SK-N-SH (cell line): ENCODE results near the gene NDUFV2. TPM values are rescaled to one million over a fixed set of nuclear protein-coding genes. Genes with fewer than 3 reads are reported as not detected.

Experiments
- CTCF ChIA-PET: fragments of 300-600, 350-600 bp; formaldehyde crosslinking; extraction: SDS; loops from one replicate; lab custom pipeline; 2021; lab: Yijun Ruan, JAX
- POLR2A ChIA-PET: fragments of 350-600 bp; sonication (Branson Sonifier 250); formaldehyde crosslinking; extraction: SDS; loops from one replicate; lab custom pipeline; 2020; ENCODE audit warnings: antibody characterized with exemption, inconsistent platforms; lab: Yijun Ruan, JAX
- DNase-seq: peaks from one replicate; pipeline ENCODE4 v3.0.0; 2012
- H2AFZ ChIP-seq: fragments of 200-600 bp; sonication (generic); 2 replicates; pipeline ENCODE4 v1.8.1; 2016; ENCODE audit warnings: antibody characterized with exemption, mild to moderate bottlenecking, low read depth
- H3F3A ChIP-seq: fragments of 200-600 bp; sonication (generic); replicated peaks from 2 replicates; pipeline ENCODE3; 2016; ENCODE audit warnings: antibody characterized with exemption, mild to moderate bottlenecking; ENCODE audit not compliant: insufficient read depth
- H3K27ac ChIP-seq, 2 experiments: fragments of 200-500 bp in 1 of 2; fragments of 200-600 bp in 1 of 2; sonication (Bioruptor generic) in 1 of 2; sonication (generic), shearing (Covaris generic) in 1 of 2; 2 replicates each; pipeline versions ENCODE4 v1.5.1 to v1.6.1; 2014 to 2016; ENCODE audit warnings: low read depth in 2 of 2, inconsistent platforms in 1 of 2, low read length in 1 of 2, mild to moderate bottlenecking in 1 of 2, mixed read lengths in 1 of 2
- H3K27me3 ChIP-seq: fragments of 200-600 bp; sonication (generic), shearing (Covaris generic); 2 replicates; pipeline ENCODE4 v1.6.1; 2016; ENCODE audit warnings: mixed run types; ENCODE audit not compliant: insufficient read depth
- H3K36me3 ChIP-seq, 2 experiments: fragments of 200-500 bp in 1 of 2; fragments of 200-600 bp in 1 of 2; sonication (Bioruptor generic) in 1 of 2; sonication (generic) in 1 of 2; replicated peaks in 1 of 2; 2 replicates each; pipeline versions ENCODE3 to v1.5.1; 2014 to 2016; ENCODE audit warnings: low read length in 1 of 2, mild to moderate bottlenecking in 1 of 2; ENCODE audit not compliant: insufficient read depth in 2 of 2, control insufficient read depth in 1 of 2
- H3K4me1 ChIP-seq, 2 experiments: fragments of 200-500 bp in 1 of 2; fragments of 200-600 bp in 1 of 2; sonication (Bioruptor generic) in 1 of 2; sonication (generic), shearing (Covaris generic) in 1 of 2; 2 replicates each; pipeline versions ENCODE4 v1.5.1 to v1.6.1; 2014 to 2016; ENCODE audit warnings: low read depth in 1 of 2, low read length in 1 of 2, mixed run types in 1 of 2; ENCODE audit not compliant: insufficient read depth in 2 of 2, control insufficient read depth in 1 of 2
- H3K4me2 ChIP-seq: fragments of 200-600 bp; sonication (generic), shearing (Covaris generic); 2 replicates; pipeline ENCODE4 v1.6.1; 2017; ENCODE audit warnings: mixed run types
- H3K4me3 ChIP-seq, 2 experiments: fragments of 200-500 bp in 1 of 2; fragments of 200-600 bp in 1 of 2; sonication (Bioruptor generic) in 1 of 2; sonication (generic), shearing (Covaris generic) in 1 of 2; 2 replicates each; pipeline versions ENCODE4 v1.5.1 to v1.8.1; 2014 to 2016; ENCODE audit warnings: low read depth in 2 of 2, inconsistent platforms in 1 of 2, low read length in 1 of 2, mild to moderate bottlenecking in 1 of 2, mixed read lengths in 1 of 2, moderate library complexity in 1 of 2
- H3K79me2 ChIP-seq: fragments of 200-600 bp; sonication (generic); 2 replicates; pipeline ENCODE4 v1.8.1; 2017; ENCODE audit warnings: mild to moderate bottlenecking; ENCODE audit not compliant: insufficient read depth
- H3K9ac ChIP-seq: fragments of 200-600 bp; sonication (generic); 2 replicates; pipeline ENCODE4 v1.6.1; 2017; ENCODE audit warnings: mixed run types
- H3K9me2 ChIP-seq: fragments of 200-600 bp; sonication (generic); 2 replicates; pipeline ENCODE4 v1.6.1; 2017; ENCODE audit warnings: mixed run types
- H3K9me3 ChIP-seq: fragments of 200-600 bp; sonication (generic); 2 replicates; pipeline ENCODE4 v1.6.1; 2017; ENCODE audit warnings: mixed run types, mild to moderate bottlenecking, moderate library complexity
- H4K20me1 ChIP-seq: fragments of 200-600 bp; sonication (generic); 2 replicates; pipeline ENCODE4 v1.6.1; 2017; ENCODE audit warnings: mild to moderate bottlenecking, mixed run types; ENCODE audit not compliant: insufficient read depth
- CTCF ChIP-seq: fragments of 200-600 bp; sonication (generic); IDR thresholded peaks from 2 replicates; pipeline ENCODE4 v1.6.1; 2017; ENCODE audit warnings: antibody characterized with exemption, mild to moderate bottlenecking, moderate library complexity
- ELF1 ChIP-seq: IDR thresholded peaks from 2 replicates; pipeline ENCODE4 v1.4.0; 2012
- EP300 ChIP-seq, 2 experiments: IDR thresholded peaks; 2 replicates each; pipeline versions ENCODE4 v1.4.0 to v1.6.1; 2012; ENCODE audit warnings: borderline replicate concordance in 1 of 2, low read depth in 1 of 2, low read length in 1 of 2
- FOSL2 ChIP-seq: IDR thresholded peaks from 2 replicates; pipeline ENCODE4 v1.4.0; 2012; ENCODE audit warnings: low read depth, mild to moderate bottlenecking, moderate library complexity, borderline replicate concordance
- FOXJ3 ChIP-seq: sonication (generic); formaldehyde crosslinking; IDR thresholded peaks from 2 replicates; pipeline ENCODE4 v1.5.1; 2020; ENCODE audit warnings: mild to moderate bottlenecking, missing genetic modification reagents
- GATA2 ChIP-seq: sonication (generic); formaldehyde crosslinking; IDR thresholded peaks from 2 replicates; pipeline ENCODE4 v1.5.0; 2020; ENCODE audit warnings: mild to moderate bottlenecking, missing genetic modification reagents
- MAX ChIP-seq: IDR thresholded peaks from 2 replicates; pipeline ENCODE4 v1.4.0; 2012; ENCODE audit warnings: low read depth
- MEF2A ChIP-seq: IDR thresholded peaks from 2 replicates; pipeline ENCODE4 v1.4.0; 2012; ENCODE audit warnings: low read depth, borderline replicate concordance
- NFIC ChIP-seq: IDR thresholded peaks from 2 replicates; pipeline ENCODE4 v1.4.0; 2012; ENCODE audit warnings: borderline replicate concordance
- POLR2AphosphoS5 ChIP-seq: IDR thresholded peaks from 2 replicates; pipeline ENCODE4 v1.6.1; 2012; ENCODE audit warnings: low read depth, low read length
- RAD21 ChIP-seq: IDR thresholded peaks from 2 replicates; pipeline ENCODE4 v1.6.1; 2012; ENCODE audit warnings: mild to moderate bottlenecking, low read length
- RFX5 ChIP-seq: IDR thresholded peaks from 2 replicates; pipeline ENCODE4 v1.6.1; 2012; ENCODE audit warnings: mild to moderate bottlenecking, improper control_type of control experiment, low read length
- RXRA ChIP-seq: IDR thresholded peaks from 2 replicates; pipeline ENCODE4 v1.4.0; 2012; ENCODE audit warnings: low read depth, mild to moderate bottlenecking, borderline replicate concordance
- SIN3A ChIP-seq: IDR thresholded peaks from 2 replicates; pipeline ENCODE4 v1.6.1; 2012; ENCODE audit warnings: low read depth, mild to moderate bottlenecking, low read length, moderate library complexity, borderline replicate concordance
- SMC3 ChIP-seq: IDR thresholded peaks from 2 replicates; pipeline ENCODE4 v1.6.1; 2012; ENCODE audit warnings: low read depth, low read length, improper control_type of control experiment
- TCF12 ChIP-seq: IDR thresholded peaks from 2 replicates; pipeline ENCODE4 v1.4.0; 2012
- TEAD4 ChIP-seq: IDR thresholded peaks from 2 replicates; pipeline ENCODE4 v1.4.0; 2012; ENCODE audit warnings: mild to moderate bottlenecking, borderline replicate concordance; ENCODE audit not compliant: insufficient read depth
- USF2 ChIP-seq: fragments of 150-350 bp; IDR thresholded peaks from 2 replicates; pipeline ENCODE4 v1.6.1; 2017; ENCODE audit warnings: antibody characterized with exemption, low read length, low read depth, borderline replicate concordance
- ZBTB33 ChIP-seq: IDR thresholded peaks from 2 replicates; pipeline ENCODE4 v1.4.0; 2012; ENCODE audit warnings: low read depth, borderline replicate concordance
- WGBS: methylation state at CpG from one replicate; pipeline ENCODE4 v1.1.6; 2017; ENCODE audit warnings: low lambda C conversion rate; 5-methylcytosine and 5-hydroxymethylcytosine counted together
- polyA plus RNA-seq, 3 experiments: library from polyadenylated mRNA; depleted of rRNA; stranded (reverse); fragments of >200 nt; gene quantifications; 2 replicates each; pipeline ENCODE4 v1.2.3, GENCODE V29; 2012

NDUFV2 gene
- polyA plus RNA-seq, 1 of the 3 experiments (the other 2 are of a cell fraction): 101 TPM

- H3K4me1 ChIP-seq: peaks cover 0 to 8% of the 10 kb centered on the region in 2 experiments; a peak in 2 of 4 replicates
- 95% methylated on average over 4 of the region's 4 CpGs for WGBS
- H3K79me2 ChIP-seq: peaks cover 46% of the 10 kb centered on the region
- no peak overlapping the region for H2AFZ ChIP-seq
- TF ChIP-seq GATA2 (CRISPR knock-in tag) (no peak), RFX5 (no peak), USF2 (no peak), RAD21 (no peak), MAX (no peak), ZBTB33 (no peak), TCF12 (no peak), FOXJ3 (no peak), CTCF (no peak)
- POLR2A ChIA-PET: no interaction called here
- no peak overlapping the region for H3K9ac ChIP-seq
- no peak overlapping the region for H3K27ac ChIP-seq
- no peak overlapping the region for H3K4me3 ChIP-seq
- CTCF ChIA-PET: no interaction called here
- peaks cover 44% of the 10 kb centered on the region for H3F3A ChIP-seq
- no peak overlapping the region for H3K4me2 ChIP-seq
- no peak for DNase-seq
- no peaks in the 10 kb centered on the region for H3K9me3 ChIP-seq
- no peaks in the 10 kb centered on the region for H3K27me3 ChIP-seq
- peaks cover 57 to 73% of the 10 kb centered on the region in 2 experiments for H3K36me3 ChIP-seq
- no peaks in the 10 kb centered on the region for H3K9me2 ChIP-seq
- H4K20me1 ChIP-seq: peaks cover 2% of the 10 kb centered on the region; the same call in 1 of the 2 replicates
Measured at GRCh38 chr18:9132628-9133027, 30.1 kb downstream of the NDUFV2 start.

GRCh38 chr18:9133225-9133624 is 30.7 kb downstream of the NDUFV2 start:
- CTCF ChIA-PET: interaction anchor here (1.4 kb wide), 1 partner anchor 60 kb away, joined by 3 read pairs; no protein-coding TSS in a partner anchor
- no peak for DNase-seq
- H3K79me2 ChIP-seq: peaks cover 46% of the 10 kb centered on the region
- no peaks in the 10 kb centered on the region for H3K9me2 ChIP-seq
- peaks cover 0 to 8% of the 10 kb centered on the region in 2 experiments; a peak in 2 of 4 replicates for H3K4me1 ChIP-seq
- peaks cover 8% of the 10 kb centered on the region for H4K20me1 ChIP-seq
- peak overlapping the region in 1 of 2 experiments; percentile 21; a peak in 2 of 4 replicates for H3K27ac ChIP-seq
- H3K27me3 ChIP-seq: no peaks in the 10 kb centered on the region
- H2AFZ ChIP-seq: no peak overlapping the region
- no peaks in the 10 kb centered on the region for H3K9me3 ChIP-seq
- peaks cover 51 to 67% of the 10 kb centered on the region in 2 experiments for H3K36me3 ChIP-seq
- H3K4me2 ChIP-seq: no peak overlapping the region
- 100% methylated on average over 2 of the region's 2 CpGs for WGBS
- H3F3A ChIP-seq: peaks cover 50% of the 10 kb centered on the region
- H3K9ac ChIP-seq: no peak overlapping the region
- no peak overlapping the region for H3K4me3 ChIP-seq
- POLR2A ChIA-PET: no interaction called here
- TF ChIP-seq EP300 (IDR thresholded peaks at IDR 0.05; ENCODE audit: borderline replicate concordance in 1 of 2, low read depth in 1 of 2, low read length in 1 of 2) (no peak), FOSL2 (no peak), ELF1 (no peak), NFIC (no peak), POLR2AphosphoS5 (no peak), SMC3 (no peak), RFX5 (no peak), TEAD4 (no peak), USF2 (no peak), RXRA (no peak), SIN3A (no peak), MEF2A (no peak)
